NCI-H748 treated with DMSO at 0.1 percent for 48 hours (cell line): Measurements from ENCODE around the gene DPF3.

Experiments
- DNase-seq: peaks from one replicate; lab custom pipeline; 2025; lab: John Stamatoyannopoulos, UW

DPF3 gene

DNA sequence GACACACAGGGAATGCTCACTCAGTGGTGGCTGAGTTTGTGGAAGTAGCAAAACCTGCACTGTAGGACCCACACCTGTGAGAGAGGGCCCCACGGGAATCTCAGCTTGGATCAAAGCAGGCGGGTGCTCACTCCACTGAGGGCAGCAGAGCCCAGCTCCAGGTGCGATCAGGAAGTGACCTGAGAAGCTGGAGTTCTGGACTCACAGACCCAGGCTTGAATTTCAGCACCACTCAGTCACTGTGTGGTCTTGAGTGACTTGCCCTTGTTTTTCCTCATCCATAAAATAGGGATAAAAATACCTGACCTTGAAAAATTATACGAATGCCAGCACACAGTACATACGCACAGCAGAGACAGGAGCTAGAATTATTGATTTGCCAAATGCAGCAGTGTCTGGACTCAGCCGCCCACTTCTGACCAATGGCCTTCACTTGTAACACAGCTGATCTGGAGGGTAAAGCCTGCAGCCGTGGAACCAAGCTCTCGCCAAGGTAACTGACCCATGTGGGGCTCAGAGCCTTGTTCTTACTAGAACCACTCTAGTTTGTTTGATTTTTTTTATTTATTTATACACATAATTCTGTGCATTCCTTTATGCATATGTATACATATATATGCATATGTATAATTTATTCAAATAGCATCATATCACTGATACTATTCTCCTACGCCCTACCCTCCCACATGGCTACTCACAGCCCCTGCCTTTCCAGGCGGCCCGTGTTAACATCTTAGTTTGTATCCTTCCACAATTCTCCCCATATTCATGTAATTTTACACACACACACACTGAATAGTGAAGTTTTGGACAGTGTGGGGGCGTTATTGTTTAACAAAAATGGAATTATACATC is 53.9 kb downstream of the DPF3 start:
- no peak for DNase-seq

DNA sequence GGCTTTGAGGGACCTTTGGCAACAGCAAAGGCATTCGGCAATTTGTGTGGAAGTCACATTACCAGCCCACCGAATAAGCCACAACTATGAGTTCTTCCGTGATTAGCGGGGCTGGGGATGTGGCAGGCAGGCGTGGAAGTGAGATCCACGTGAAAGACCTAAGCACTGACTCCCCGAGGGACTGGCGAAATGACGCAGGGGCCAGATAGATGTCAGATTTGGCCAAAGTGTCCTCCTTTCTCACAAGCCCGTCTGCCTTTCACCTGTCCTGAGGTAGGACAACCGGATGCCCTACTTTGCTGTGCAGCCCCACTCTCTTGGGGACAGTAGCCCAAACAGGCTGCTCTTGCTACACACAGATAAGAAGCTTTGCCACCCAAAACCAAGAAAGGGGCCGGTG is 54.5 kb downstream of the DPF3 start:
- no peak for DNase-seq

DNA sequence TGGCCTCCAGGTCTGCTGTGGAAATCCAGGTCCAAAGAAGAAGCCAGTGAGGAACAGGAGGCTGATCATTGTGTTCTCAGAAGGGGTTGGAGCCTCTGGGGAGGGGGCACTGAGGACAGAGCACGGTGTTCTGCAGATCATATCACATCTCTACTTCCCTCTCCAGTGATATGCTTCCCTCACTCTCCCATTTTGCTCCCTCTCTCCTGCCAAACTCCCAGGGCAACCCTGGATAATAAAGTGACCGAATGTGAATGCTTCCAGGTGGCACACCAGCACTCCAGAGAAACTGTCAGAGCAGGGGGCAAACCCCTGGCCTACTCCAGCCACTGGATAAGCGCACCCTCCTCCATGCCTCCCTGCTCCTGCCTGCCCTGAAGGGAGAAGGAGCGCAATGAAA is 57.8 kb downstream of the DPF3 start:
- no peak for DNase-seq

DNA sequence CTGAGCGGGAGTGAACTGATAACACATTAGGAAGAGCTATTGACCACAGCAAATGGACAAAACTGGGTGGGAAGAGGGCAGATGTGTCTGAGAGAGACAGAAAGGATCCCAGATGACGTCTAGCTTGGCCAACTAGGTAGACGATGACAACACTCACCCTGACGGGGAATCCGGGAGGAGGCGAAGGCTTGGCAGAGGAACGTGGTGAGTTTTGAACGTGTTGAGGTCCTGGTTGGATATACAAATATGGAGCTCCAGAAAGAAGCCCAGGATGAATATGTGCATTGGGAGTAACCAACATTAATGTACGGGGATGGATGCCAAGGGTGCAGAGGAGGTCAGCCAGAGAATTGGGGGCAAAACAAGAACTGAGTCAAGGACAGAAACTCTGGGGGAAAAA is 60.7 kb downstream of the DPF3 start:
- no peak for DNase-seq

DNA sequence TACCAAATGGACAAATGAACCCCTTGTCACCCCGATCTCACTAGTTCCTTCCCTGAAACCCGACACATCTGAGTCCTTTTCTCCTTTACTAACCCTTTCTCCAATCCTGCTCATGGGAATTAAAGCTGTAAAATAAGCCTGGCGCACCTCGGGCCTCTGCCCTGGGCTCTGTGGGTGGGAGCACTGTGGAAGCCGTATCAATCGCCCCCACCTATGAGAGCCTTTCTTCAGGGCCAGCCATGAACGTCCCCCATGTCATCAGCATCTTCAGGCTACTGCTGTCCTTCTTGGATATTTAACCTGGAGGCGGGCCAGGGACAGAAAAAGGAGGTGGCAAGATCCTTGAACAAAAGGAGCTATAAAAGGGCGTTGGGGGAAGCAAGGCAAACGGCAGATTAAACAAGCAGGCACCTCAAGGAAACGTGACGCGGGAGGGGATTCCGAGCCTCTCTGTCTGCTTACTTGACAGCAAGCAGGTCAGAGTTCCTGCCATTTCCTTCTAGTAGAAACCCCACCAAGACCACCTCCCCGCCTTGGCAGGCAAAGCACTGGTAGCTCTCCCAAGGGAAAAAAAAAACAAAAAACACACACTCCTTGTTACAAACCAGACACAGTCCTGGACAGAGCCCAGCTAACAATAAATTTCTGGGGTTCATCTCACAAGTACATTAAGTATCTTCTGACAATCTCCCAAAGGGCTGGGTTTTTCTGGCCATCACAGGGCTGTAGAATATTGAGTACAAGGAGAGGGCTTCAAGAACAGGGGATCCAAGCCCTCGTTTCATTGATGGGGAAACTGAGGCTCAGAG is 62.9 kb downstream of the DPF3 start:
- no peak for DNase-seq

DNA sequence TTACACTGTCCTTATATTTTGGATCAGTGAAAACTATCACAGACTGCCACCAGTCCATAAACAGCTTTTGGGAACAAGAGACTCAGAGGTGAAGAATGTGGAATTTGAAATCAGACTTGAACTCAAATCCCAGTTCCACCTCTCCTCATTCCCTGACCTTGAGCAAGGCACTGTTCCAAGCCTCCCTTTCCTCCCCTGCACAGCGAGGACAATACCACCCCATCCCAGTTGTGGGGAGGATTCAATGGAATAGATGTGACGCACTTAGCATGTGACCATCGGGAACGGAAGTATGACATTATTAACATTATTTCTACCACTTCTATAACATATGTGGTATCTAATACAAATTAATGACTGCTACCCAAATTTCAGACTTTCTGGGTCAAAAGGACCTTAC is 63.5 kb downstream of the DPF3 start:
- DNase-seq: no peak

DNA sequence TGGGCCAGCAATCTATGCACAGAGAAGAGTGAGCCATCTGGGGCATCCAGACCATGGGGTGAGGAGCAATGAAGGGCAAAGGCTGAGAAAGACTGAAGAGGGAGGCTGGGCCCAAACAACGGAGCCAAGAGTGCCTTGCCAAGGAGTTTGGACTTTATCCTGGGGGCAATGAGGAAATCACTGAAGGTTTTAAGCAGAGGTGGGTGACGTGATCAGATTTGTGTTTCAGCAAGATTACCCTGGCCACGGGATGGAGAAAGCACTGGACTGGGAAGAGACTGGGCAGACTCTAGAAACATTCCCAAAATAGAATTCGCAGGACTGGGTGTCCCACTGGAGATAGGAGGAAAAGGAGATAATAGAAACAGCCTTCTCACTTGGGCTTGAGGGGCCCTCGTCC is 65.3 kb downstream of the DPF3 start:
- no peak for DNase-seq

DNA sequence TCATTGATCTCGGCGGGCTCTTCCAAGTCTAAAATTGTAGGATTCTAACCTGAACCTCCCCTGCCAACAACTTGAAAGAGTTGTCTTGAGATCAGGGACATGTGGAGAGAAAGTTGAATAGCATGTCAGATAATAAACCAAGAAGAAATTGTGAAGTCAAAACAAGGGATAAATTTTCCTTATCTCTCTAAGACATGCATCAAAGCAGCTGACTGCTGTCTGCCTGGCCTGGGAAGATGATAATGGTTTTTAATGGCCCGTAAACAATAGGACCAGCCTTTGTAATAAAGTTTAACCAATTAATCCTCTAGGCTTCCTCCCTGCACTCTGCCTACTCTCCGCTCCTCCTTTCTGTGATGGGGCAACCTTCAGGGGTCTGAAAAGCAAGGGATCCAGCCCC is 67.9 kb downstream of the DPF3 start:
- no peak for DNase-seq

DNA sequence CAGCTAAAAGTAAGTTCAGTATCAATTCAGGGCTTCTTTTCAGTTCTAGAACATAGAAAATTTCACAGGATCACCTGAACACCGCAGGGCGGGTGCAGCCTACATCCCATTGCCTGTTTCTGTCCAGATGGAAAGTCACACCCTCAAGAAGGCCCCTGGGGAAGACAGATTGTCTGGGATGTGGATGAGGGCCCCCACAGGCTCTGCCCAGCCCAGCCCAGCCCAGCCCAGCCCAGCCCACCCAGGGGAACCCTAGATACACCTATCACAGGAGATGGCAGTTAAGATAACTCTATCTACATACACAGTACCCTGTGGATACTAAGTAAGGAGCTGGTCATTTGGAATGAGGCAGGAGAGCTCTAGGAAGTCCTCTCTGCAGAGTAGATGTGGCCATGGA is 68.4 kb downstream of the DPF3 start:
- no peak for DNase-seq

DNA sequence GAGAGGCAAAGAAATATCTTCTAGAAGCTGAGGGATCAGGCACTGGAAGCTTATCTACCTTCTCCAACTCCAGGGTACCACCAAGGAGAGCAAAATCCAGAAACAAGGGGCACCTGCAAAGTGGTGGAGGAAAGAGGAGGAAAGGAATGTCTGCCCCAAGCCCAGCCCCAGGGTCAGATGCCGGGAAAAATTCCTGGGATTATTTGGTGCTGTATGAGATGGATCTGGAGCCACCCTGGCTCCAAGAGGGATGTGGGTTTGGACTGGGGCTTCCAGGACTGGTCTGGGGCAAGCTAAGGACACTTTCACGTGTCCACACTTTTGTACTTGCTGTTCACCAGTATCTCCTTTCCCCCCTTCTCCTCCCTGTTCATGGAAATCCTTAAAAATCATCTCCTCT is 69.8 kb downstream of the DPF3 start:
- no peak for DNase-seq

DNA sequence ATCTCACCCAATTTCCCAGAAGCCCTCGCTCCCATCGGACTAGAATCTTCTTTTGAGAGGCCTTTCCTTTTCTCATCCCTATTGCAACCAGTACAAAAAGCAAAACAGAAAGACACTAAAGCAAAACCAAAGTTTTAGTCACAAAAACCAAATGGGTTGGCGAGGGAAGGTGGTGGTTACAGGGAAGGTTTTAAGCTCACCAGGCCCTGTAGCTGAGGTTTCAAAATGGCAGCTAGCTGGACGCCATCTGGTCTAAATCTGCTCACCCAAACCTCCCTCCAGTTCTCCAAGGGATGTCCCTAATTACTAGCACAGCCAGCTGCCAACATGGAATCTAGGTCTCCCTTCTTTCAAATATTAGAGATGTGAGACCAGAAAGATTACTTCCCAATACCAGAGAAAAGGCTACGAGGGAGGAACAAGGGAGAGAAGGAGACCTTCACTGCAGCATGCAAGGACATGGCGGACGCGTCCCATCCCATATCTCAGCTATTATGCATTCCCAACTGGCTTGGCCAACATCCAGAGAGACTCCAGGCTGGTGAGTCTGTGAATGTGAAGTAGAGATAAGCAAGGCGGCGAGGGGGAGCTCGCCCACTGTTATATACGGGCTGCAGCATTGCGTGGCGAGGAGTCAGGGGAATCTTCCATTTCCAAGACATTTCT is 70.8 kb downstream of the DPF3 start:
- no peak for DNase-seq

DNA sequence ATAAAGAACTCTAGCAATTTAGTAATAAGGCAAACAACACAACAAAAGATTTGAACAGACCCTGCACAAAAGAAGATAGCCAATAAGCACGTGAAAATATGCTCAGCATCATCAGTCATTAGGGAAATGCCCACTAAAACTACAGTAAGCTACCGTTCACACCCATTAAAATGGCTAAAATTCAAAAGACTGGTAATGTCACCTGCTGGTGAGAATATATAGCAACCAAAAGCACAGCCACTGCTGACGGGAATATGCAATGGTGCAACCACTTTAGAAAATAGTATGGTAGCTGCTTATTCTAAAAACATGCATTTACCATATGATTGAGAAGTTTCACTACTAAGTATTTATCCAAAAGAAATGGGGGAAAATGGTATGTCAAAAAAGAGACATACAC is 74.9 kb downstream of the DPF3 start:
- no peak for DNase-seq

DNA sequence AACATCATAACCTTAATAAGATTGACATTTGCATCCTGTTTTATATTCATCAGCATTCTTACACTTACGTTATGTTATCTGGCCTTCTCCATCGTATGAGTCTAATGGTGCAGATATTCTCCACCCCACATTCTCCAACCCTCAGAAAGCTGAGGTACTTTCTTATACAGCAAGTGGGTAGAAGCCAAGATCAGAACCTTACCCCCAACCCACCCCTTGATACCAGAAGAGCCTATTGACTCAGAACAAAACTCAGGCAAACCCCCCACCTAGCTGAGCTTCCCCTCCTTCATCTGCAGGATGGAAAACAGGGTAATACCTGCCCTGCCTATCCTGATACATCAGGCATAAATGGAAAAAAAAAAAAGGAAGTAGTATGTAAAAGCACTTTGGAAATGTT is 77.6 kb downstream of the DPF3 start:
- DNase-seq: no peak

DNA sequence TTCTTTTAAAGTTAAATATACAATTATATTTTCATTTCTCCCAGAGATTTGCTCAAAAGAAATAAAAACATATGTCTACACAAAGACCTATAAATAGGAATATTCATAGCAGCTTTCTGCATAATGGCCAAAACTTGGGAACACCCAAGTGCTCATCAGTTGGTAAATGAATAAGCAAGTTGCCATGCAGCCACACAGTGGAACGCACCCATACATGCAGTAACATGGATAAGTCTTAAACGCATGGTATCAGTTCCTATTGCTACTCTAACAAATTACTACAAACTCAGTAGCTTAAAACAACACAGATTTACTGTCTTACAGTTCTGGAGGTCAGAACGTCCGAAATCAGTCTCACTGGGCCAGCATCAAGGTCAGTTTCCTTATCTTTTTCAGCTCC is 78.5 kb downstream of the DPF3 start:
- DNase-seq: no peak

DNA sequence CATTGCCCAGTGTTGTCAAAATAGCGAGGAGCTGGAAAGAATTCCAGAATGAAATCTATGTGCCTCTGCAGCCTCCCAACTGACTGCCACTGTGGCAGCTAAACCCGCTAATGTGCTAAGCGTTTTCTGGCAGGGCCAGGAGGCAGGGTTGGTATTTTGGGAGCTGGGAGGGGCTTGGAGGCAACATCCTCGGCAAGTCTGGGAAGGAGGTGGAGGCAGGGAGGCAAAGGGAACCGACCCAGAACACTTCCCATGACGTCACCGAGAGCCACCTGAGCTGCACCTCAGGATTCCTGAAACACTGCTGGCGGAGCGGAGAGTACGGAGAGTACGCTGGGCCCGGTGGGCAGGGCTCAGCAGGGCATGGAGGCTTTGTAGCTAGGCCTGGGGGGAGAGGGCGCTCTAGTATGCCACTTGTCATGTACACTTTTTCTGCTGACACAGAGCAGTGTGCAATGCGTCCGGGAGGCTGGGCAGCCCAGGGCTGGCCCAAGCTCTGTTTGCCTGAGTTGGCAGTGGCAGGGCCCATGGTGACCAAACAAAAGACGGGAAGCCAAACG is 81.5 kb downstream of the DPF3 start:
- no peak for DNase-seq

DNA sequence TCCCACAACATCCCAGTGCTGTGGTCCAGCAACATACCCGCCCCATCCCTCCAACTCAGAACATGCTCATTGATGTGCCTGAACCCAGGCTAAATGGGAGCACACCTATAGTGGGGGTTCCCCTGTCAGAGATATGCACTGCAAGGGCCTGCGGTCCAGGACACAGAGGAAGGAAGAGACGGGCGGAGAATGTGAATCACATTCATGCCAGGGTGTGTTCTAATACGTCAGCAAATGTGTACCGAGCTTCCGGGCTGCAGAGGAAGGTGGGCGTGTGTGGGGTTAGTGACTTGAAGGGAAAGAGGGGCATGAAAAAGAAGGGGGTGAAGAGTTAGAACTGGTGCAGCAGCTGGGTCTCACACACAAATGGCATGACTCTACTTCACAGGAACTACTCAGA is 83.7 kb downstream of the DPF3 start:
- DNase-seq: no peak

DNA sequence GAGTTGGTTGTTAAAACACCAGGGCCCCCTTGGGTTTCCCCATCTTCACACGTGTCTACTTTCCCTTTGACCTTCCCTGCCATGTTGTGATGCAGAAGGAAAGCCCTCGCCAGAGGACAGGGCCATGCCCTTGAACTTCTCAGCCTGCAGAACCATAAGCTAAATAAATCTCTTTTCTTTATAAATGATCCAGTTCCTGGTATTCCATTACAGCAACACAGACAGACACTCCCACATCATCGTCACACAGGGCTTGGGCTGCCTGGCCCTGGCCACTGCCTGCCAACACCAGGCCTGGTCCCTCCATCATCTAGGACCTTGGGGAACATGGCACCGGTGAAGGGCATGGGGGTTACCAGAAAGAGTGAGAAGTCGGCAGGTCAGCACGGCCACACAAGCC is 84.8 kb downstream of the DPF3 start:
- no peak for DNase-seq

DNA sequence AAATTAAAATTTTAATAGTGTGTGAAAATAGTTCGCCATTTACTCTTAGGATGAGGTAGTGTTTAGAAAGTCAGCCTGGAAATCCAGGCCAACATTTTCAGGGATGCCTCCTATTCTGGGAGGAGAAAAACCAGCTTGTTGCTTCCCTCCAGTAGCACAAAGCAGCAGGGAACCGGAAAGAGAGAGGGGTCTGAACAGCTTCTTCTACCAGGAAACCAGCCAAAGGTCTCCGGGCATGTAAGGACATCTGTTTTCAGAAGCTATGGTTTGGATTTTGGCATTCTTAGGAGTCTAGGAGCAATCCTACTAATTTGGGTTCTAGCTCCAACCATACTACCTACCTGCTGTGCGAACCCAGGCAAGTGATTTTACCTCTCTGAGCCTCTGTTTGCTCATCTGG is 85.3 kb downstream of the DPF3 start:
- no peak for DNase-seq

DNA sequence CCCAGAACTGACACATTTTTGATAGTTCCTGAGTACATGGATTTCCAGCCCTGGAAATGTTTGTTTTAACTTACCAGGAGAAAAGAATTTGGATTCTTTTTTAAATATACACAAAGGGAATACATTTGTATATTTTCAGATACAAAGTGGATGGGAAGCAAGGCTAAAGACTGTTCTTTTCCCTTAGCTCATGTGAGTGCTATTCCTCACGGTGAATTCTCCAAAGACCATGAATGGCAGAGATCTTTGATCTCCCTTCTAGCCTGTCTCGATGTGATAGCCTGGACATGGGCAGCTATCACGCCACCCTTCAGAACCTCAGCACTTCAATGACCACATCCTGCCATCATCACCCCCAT is 91.3 kb downstream of the DPF3 start:
- no peak for DNase-seq

DNA sequence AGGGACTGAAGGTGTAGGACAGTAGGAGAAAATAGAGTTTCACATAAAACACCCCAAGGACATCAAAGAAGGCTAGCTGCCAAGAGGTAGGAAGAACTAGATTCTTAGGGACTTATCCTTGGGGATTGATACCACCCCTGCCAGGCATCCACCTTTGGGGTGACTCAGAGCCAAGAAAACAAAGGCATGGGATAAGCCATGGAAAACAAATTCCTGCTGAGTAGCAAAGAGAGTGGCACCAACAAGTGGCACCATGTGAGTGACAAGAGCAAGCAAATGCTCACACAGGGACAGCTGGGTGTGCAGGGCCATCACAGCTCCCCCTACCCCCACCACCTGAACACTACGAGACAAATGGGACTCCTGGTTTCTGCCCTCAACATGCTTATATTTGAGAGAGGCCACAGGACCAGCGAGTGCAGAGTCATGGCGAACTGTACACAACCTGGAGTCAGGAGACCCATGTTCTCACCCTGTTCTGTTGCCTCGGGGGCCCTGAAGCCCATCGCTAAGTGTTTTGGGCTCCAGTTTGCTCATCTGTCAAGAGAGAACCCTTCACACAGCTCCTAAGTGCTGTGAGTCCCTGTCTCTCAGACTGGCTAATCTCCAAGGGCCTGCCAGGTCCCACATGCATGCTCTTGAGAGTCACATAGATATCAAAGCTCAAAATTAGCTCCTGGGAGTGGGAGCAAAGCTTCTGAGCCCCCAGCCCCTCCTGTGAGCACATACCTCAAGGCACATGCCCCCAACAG is 91.9 kb downstream of the DPF3 start:
- DNase-seq: no peak

DNA sequence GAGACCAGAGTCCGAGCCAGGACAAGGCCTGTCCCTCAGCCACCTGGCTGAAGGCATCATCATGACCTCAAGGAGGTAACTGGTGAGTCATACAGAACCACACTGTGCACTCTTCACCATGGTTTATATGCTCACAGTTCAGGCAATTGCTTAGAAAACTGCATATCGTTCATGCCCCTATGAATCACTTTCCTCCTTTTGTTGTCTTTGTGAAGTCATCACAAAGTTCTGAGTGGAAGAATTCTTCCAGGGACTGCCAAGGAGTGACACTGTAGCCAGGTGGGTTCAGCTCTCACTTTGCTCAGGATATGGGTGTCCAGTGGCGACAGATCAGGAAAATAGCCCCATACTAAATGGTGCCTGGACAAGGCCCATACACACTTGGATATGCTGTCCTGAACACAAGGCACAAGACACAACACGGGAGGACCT is 92.5 kb downstream of the DPF3 start:
- DNase-seq: no peak

DNA sequence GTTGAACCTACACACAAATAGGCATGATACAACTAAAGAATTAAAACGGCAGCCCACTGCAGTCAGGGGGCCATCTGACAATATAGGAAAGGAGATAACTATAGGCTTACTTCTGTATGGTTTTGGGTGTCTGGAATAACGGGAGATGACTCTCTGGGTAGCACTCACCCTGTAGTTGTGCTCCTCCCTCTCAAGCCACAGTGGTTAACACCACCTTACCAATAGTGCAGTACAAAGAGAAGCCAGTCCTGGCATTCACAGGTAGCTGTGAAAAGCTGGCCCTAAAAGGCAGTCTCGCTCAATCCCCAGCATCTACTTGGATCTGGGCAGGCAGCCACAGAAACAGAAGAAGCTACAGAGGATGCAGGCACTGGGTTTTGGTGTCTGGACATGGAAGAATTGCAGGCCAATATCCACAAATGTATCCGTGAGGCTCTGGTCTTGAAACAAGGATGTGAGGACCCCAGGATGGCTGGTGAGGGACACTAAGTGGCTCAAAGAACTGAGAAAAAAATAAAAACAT is 93.0 kb downstream of the DPF3 start:
- DNase-seq: no peak
